ENCODE data around the gene RNF130. TPM values are rescaled to one million over a fixed set of nuclear protein-coding genes. Genes with fewer than 3 reads are reported as not detected.

RNF130 gene
- total RNA-seq, 1 donor from 2014 or later = 70.8 TPM

- Mint-ChIP-seq H3K4me1 (ENCODE audit: unreplicated experiment) (peaks cover 12% of the 10 kb centered on the region), H3K27me3 (ENCODE audit: unreplicated experiment) (no peaks in the 10 kb centered on the region), H3K9me3 (ENCODE audit: unreplicated experiment) (no peaks in the 10 kb centered on the region), H3K36me3 (ENCODE audit: unreplicated experiment) (peaks cover 15% of the 10 kb centered on the region), H3K27ac (ENCODE audit: unreplicated experiment) (no peak overlapping the region), H3K4me3 (ENCODE audit: unreplicated experiment) (no peak overlapping the region)
- no peak for DNase-seq (ENCODE audit: extremely low spot score, unreplicated experiment)
- TF ChIP-seq, protein P1, sequence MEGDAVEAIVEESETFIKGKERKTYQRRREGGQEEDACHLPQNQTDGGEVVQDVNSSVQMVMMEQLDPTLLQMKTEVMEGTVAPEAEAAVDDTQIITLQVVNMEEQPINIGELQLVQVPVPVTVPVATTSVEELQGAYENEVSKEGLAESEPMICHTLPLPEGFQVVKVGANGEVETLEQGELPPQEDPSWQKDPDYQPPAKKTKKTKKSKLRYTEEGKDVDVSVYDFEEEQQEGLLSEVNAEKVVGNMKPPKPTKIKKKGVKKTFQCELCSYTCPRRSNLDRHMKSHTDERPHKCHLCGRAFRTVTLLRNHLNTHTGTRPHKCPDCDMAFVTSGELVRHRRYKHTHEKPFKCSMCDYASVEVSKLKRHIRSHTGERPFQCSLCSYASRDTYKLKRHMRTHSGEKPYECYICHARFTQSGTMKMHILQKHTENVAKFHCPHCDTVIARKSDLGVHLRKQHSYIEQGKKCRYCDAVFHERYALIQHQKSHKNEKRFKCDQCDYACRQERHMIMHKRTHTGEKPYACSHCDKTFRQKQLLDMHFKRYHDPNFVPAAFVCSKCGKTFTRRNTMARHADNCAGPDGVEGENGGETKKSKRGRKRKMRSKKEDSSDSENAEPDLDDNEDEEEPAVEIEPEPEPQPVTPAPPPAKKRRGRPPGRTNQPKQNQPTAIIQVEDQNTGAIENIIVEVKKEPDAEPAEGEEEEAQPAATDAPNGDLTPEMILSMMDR (IDR thresholded peaks at IDR 0.05) = no peak
Observed at GRCh38 chr5:180010636-180011035, 60.9 kb downstream of the RNF130 start.

- Mint-ChIP-seq H3K36me3 (ENCODE audit: unreplicated experiment) (peaks cover 18% of the 10 kb centered on the region), H3K4me3 (ENCODE audit: unreplicated experiment) (no peak overlapping the region), H3K27ac (ENCODE audit: unreplicated experiment) (no peak overlapping the region), H3K27me3 (ENCODE audit: unreplicated experiment) (no peaks in the 10 kb centered on the region), H3K4me1 (ENCODE audit: unreplicated experiment) (peaks cover 12% of the 10 kb centered on the region), H3K9me3 (ENCODE audit: unreplicated experiment) (no peaks in the 10 kb centered on the region)
- TF ChIP-seq, protein P1 (IDR thresholded peaks at IDR 0.05) = no peak
- no peak for DNase-seq (ENCODE audit: extremely low spot score, unreplicated experiment)
Observed at GRCh38 chr5:180009581-180009980, 62.0 kb downstream of the RNF130 start.

DNA sequence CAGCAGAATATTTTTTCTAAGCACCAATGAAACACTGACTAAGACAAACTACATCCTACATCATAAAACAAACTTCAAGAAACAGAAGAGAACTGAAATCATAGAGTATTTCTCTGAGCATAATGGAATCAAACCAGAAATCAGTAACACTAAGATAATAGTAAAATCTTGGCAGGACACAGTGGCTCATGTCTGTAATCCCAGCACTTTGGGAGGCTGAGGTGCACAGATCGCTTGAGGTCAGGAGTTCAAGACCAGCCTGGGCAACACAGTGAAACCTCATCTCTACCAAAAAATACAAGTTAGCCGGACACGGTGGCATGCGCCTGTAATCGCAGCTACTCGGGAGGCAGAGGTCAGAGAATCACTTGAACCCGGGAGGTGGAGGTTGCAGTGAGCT lies 63.1 kb downstream of the RNF130 start:
- no peak overlapping the region for H3K27ac Mint-ChIP-seq (ENCODE audit: unreplicated experiment)
- no peak overlapping the region for H3K4me3 Mint-ChIP-seq (ENCODE audit: unreplicated experiment)
- peaks cover 21% of the 10 kb centered on the region for H3K36me3 Mint-ChIP-seq (ENCODE audit: unreplicated experiment)

GRCh38 chr5:180007582-180007981 lies 64.0 kb downstream of the RNF130 start:
- TF ChIP-seq, protein P1 (IDR thresholded peaks at IDR 0.05) = no peak
- no peak overlapping the region for H3K27ac Mint-ChIP-seq (ENCODE audit: unreplicated experiment)
- H3K4me1 Mint-ChIP-seq (ENCODE audit: unreplicated experiment) = peaks cover 12% of the 10 kb centered on the region

More for the DNA sequence above, 63.1 kb downstream of the RNF130 start:
- H3K27me3 Mint-ChIP-seq (ENCODE audit: unreplicated experiment) = no peaks in the 10 kb centered on the region
- peaks cover 12% of the 10 kb centered on the region for H3K4me1 Mint-ChIP-seq (ENCODE audit: unreplicated experiment)
- H3K9me3 Mint-ChIP-seq (ENCODE audit: unreplicated experiment) = no peaks in the 10 kb centered on the region
- TF ChIP-seq, protein P1 (IDR thresholded peaks at IDR 0.05) = no peak
- no peak for DNase-seq (ENCODE audit: extremely low spot score, unreplicated experiment)

GRCh38 chr5:180006141-180006540 lies 65.4 kb downstream of the RNF130 start:
- no peak for DNase-seq (ENCODE audit: extremely low spot score, unreplicated experiment)
- no peaks in the 10 kb centered on the region for H3K9me3 Mint-ChIP-seq (ENCODE audit: unreplicated experiment)
- H3K36me3 Mint-ChIP-seq (ENCODE audit: unreplicated experiment) = peaks cover 20% of the 10 kb centered on the region
- TF ChIP-seq, protein P1 (IDR thresholded peaks at IDR 0.05) = no peak
- H3K27me3 Mint-ChIP-seq (ENCODE audit: unreplicated experiment) = no peaks in the 10 kb centered on the region
- H3K27ac Mint-ChIP-seq (ENCODE audit: unreplicated experiment) = no peak overlapping the region
- no peak overlapping the region for H3K4me3 Mint-ChIP-seq (ENCODE audit: unreplicated experiment)
- H3K4me1 Mint-ChIP-seq (ENCODE audit: unreplicated experiment) = peaks cover 12% of the 10 kb centered on the region

More at GRCh38 chr5:180007582-180007981, 64.0 kb downstream of the RNF130 start:
- no peak overlapping the region for H3K4me3 Mint-ChIP-seq (ENCODE audit: unreplicated experiment)
- no peaks in the 10 kb centered on the region for H3K27me3 Mint-ChIP-seq (ENCODE audit: unreplicated experiment)
- peaks cover 14% of the 10 kb centered on the region for H3K36me3 Mint-ChIP-seq (ENCODE audit: unreplicated experiment)
- DNase-seq (ENCODE audit: extremely low spot score, unreplicated experiment) = no peak
- H3K9me3 Mint-ChIP-seq (ENCODE audit: unreplicated experiment) = no peaks in the 10 kb centered on the region

All from osteocyte (in vitro differentiated cells).